ENCODE results near the gene RMND1.

Gene RMND1

DNA sequence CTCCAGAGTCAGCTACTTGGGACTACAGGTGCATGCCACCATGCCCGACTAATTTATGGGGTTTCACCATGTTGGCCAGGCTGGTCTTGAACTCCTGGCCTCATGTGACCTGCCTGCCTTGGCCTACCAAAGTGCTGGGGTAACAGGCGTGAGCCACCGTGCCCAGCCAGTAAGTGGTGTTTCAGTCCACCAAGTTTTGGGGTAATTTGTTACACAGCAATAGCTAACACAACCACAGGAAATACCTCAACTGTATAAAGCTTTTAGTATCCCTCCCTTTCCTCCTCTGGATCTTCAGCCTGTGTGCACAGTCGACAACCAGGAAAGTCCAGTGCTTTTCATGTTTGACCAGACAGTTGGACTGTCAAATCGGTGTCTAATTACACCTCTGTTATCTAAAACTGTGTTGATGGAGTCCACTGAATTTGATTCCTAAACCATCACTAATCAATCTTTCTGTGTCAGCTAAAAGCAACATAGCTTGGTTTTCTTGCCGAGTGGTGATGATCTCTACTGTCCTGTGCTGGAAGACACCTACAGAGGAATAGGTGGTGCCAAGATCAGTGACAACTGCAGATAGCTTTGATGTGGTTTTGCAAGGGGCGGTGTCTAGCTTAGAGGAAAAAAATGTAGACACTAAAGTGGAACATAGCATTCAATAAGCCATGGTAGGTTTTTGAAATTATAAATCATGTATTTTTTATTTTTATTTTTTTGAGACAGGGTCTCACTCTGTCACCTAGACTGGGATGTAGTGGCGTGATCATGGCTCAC is 38.4 kb downstream of the RMND1 start:
- DNase-seq (ENCODE audit: low read depth): no peak
- no peak for TF ChIP-seq CTCF (conservative IDR thresholded peaks at IDR 0.05; ENCODE audit: control insufficient read depth, insufficient read depth, low read depth, low read length)

DNA sequence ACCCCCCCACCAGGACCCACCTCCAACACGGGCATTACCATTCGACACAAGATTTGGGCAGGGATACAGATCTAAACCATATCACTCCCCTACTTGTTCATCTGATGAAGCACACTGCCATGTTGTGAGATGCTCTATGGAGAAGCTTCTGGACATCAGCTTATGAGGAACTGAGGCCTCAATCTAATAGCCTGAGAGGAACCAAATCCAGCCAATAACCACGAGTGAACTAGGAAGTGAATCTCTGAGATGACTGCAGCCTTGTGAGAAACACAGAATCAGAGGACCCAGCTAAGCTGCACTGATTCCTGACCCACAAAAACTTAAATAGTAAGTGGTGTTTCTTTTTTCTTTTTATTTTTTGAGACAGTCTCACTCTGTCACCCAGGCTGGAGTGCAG is 39.0 kb downstream of the RMND1 start:
- no peak overlapping the region for H3K4me3 ChIP-seq (ENCODE audit: control insufficient read depth, low read depth, low read length)
- no peak for DNase-seq (ENCODE audit: low read depth)
- TF ChIP-seq CTCF (conservative IDR thresholded peaks at IDR 0.05; ENCODE audit: control insufficient read depth, insufficient read depth, low read depth, low read length): no peak

More for the DNA sequence above, 38.4 kb downstream of the RMND1 start:
- H3K4me3 ChIP-seq (ENCODE audit: control insufficient read depth, low read depth, low read length): no peak overlapping the region

DNA sequence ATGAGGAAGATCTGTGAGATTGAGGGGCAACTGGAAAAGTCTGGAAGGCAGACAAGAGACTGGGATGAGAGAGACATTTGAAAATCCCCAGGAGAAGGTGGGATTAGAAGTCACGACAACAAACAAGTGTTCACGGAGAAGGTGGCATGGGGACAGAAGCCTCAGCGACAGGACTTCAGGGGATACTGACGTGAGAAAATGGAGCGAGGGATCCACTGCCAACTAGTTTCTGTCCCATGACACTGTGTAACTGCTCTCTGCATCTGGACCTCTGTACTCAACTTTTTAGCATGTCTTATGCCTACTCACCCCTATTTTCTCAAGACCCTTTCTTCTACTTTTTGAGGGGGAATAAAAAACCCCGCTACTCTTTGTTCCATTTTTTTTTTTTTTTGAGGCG is 42.2 kb downstream of the RMND1 start:
- DNase-seq (ENCODE audit: low read depth): no peak
- no peak overlapping the region for H3K4me3 ChIP-seq (ENCODE audit: control insufficient read depth, low read depth, low read length)
- TF ChIP-seq CTCF (conservative IDR thresholded peaks at IDR 0.05; ENCODE audit: control insufficient read depth, insufficient read depth, low read depth, low read length): no peak

DNA sequence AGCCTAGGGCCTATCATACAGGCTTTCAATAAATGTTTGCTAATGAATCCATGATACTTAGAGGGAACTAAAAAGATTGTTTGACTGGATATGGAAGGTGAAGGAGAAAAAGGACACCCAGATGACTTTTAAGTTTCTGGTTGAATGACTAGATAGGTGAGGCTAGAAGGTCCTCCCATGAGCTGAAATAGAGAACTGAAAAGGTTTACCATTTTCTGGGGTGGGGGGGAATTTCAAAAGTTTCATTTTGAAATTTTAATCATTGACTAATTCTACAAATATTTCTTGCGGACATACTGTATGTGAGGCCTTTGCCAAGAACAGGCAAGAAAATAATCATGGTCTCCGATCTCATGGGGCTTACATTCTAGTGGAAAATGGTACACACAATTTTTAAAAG is 42.7 kb downstream of the RMND1 start:
- H3K4me3 ChIP-seq (ENCODE audit: control insufficient read depth, low read depth, low read length): no peak overlapping the region

GRCh38 chr6:151408858-151409257 is 43.1 kb downstream of the RMND1 start:
- no peak overlapping the region for H3K4me3 ChIP-seq (ENCODE audit: control insufficient read depth, low read depth, low read length)
- no peak for DNase-seq (ENCODE audit: low read depth)
- TF ChIP-seq CTCF (conservative IDR thresholded peaks at IDR 0.05; ENCODE audit: control insufficient read depth, insufficient read depth, low read depth, low read length): no peak

More for the DNA sequence above, 42.7 kb downstream of the RMND1 start:
- TF ChIP-seq CTCF (conservative IDR thresholded peaks at IDR 0.05; ENCODE audit: control insufficient read depth, insufficient read depth, low read depth, low read length): no peak
- DNase-seq (ENCODE audit: low read depth): no peak

- no peak for TF ChIP-seq CTCF (conservative IDR thresholded peaks at IDR 0.05; ENCODE audit: control insufficient read depth, insufficient read depth, low read depth, low read length)
- no peak overlapping the region for H3K4me3 ChIP-seq (ENCODE audit: control insufficient read depth, low read depth, low read length)
- no peak for DNase-seq (ENCODE audit: low read depth)
These were observed 48.0 kb downstream of the RMND1 start for GRCh38 chr6:151403919-151404308.
